ENCODE data around the gene HHATL.

GRCh38 chr3:42678447-42678846 is 24.2 kb downstream of the HHATL start:
- TF ChIP-seq CTCF (IDR thresholded peaks at IDR 0.05) (no peak), POLR2A (IDR thresholded peaks at IDR 0.05) (no peak)
